Caco-2 (cell line): ENCODE data around the gene PPP6R2. TPM values are rescaled to one million over a fixed set of nuclear protein-coding genes. Genes with fewer than 3 reads are reported as not detected.
A peak's percentile ranks its signal among the peaks of the same experiment; 100 is the strongest.

Experiments used
- BruUV-seq: library from RNA; stranded (reverse); fragments of 400-500 nt; replicated peaks from 2 replicates; lab custom pipeline; 2021; lab: Mats Ljungman, UMichigan
- CTCF ChIA-PET: fragments of 300-600 bp; sonication (Branson Sonifier 250); formaldehyde crosslinking; loops from one replicate; lab custom pipeline; 2022; ENCODE audit warnings: antibody characterized with exemption; lab: Charles Lee
- POLR2A ChIA-PET: fragments of 300-600 bp; sonication (Branson Sonifier 250); formaldehyde crosslinking; loops from one replicate; lab custom pipeline; 2022; ENCODE audit warnings: antibody characterized with exemption; lab: Charles Lee
- DNase-seq, 2 experiments: peaks; one replicate each; pipeline versions ENCODE4 v3.0.0 to v3.0.0-alpha.2; 2020 to 2022
- H3K27me3 ChIP-seq: replicated peaks from 2 replicates; pipeline ENCODE4 v1.6.0; 2011; ENCODE audit warnings: low read length; ENCODE audit not compliant: control insufficient read depth, insufficient read depth
- H3K36me3 ChIP-seq: 2 replicates; pipeline ENCODE4 v1.5.1; 2011; ENCODE audit warnings: low read length; ENCODE audit not compliant: control insufficient read depth, insufficient read depth
- H3K4me1 ChIP-seq: fragments of 250-450 bp; sonication (Bioruptor Pico); 2 replicates; pipeline ENCODE4 v1.5.1; 2020; ENCODE audit warnings: mild to moderate bottlenecking
- H3K4me3 ChIP-seq: 2 replicates; pipeline ENCODE4 v1.5.1; 2011; ENCODE audit warnings: low read depth, mild to moderate bottlenecking, control low read depth, low read length
- H3K9me3 ChIP-seq: fragments of 250-450 bp; sonication (Bioruptor Pico); 2 replicates; pipeline ENCODE4 v1.5.1; 2020; ENCODE audit warnings: mild to moderate bottlenecking, moderate library complexity
- H3K27ac Mint-ChIP-seq: one replicate; pipeline ENCODE4 v1.8.0; 2022; ENCODE audit warnings: mixed read lengths; ENCODE audit not compliant: unreplicated experiment
- H3K27me3 Mint-ChIP-seq: one replicate; pipeline ENCODE4 v1.8.0; 2022; ENCODE audit warnings: mixed read lengths; ENCODE audit not compliant: insufficient read depth, unreplicated experiment
- H3K36me3 Mint-ChIP-seq: one replicate; pipeline ENCODE4 v1.8.0; 2022; ENCODE audit warnings: mild to moderate bottlenecking, mixed read lengths; ENCODE audit not compliant: insufficient read depth, unreplicated experiment
- H3K4me1 Mint-ChIP-seq: one replicate; pipeline ENCODE4 v1.8.0; 2022; ENCODE audit warnings: low read depth, mixed read lengths; ENCODE audit not compliant: unreplicated experiment
- H3K4me3 Mint-ChIP-seq: one replicate; pipeline ENCODE4 v1.8.0; 2022; ENCODE audit warnings: mild to moderate bottlenecking, moderate library complexity, mixed read lengths; ENCODE audit not compliant: unreplicated experiment
- H3K9me3 Mint-ChIP-seq: one replicate; pipeline ENCODE4 v1.8.0; 2022; ENCODE audit warnings: mixed read lengths; ENCODE audit not compliant: unreplicated experiment
- intact Hi-C: fragments of 100-400 bp; cut with micrococcal nuclease; formaldehyde crosslinking; loops from one replicate; pipeline ENCODE4 v1.10.0; 2022; ENCODE audit not compliant: unreplicated experiment
- total RNA-seq: library from RNA; stranded (reverse); gene quantifications from 2 replicates; pipeline ENCODE4 v1.2.3, GENCODE V29; 2022
- TF ChIP-seq, protein P1 (sequence below), 2 experiments: fragments of 200-600 bp in 1 of 2; IDR thresholded peaks; 1 replicate in 1 of 2; 2 replicates in 1 of 2; pipeline versions ENCODE4 v1.5.1 to v1.8.0; 2011 to 2022; ENCODE audit warnings: antibody characterized with exemption in 1 of 2, control low read depth in 1 of 2, inconsistent platforms in 1 of 2, low read depth in 1 of 2, low read length in 1 of 2, mild to moderate bottlenecking in 1 of 2, moderate library complexity in 1 of 2; ENCODE audit not compliant: insufficient read depth in 1 of 2, severe bottlenecking in 1 of 2, unreplicated experiment in 1 of 2

Gene PPP6R2
- total RNA-seq, 1 experiment from 2014 or later, result 60.7 TPM

GRCh38 chr22:50294319-50294656, 48.8 kb upstream of the PPP6R2 start:
- no peak for DNase-seq
- TSS peak; percentile 70 for BruUV-seq
- intact Hi-C loops, result no loop called here
- H3K27me3 Mint-ChIP-seq, result no peaks in the 10 kb centered on the region
- H3K4me1 Mint-ChIP-seq, result peaks cover 16% of the 10 kb centered on the region
- H3K9me3 Mint-ChIP-seq, result no peaks in the 10 kb centered on the region
- POLR2A ChIA-PET, result interaction anchor here (0.6 to 1.9 kb wide), 5 partner anchors 10 to 238 kb away, joined by 3 to 25 read pairs (median 7); partner anchors contain the start of genes DENND6B and PLXNB2
- H3K9me3 ChIP-seq, result no peaks in the 10 kb centered on the region
- H3K4me3 ChIP-seq, result no peak overlapping the region
- TF ChIP-seq, protein P1, sequence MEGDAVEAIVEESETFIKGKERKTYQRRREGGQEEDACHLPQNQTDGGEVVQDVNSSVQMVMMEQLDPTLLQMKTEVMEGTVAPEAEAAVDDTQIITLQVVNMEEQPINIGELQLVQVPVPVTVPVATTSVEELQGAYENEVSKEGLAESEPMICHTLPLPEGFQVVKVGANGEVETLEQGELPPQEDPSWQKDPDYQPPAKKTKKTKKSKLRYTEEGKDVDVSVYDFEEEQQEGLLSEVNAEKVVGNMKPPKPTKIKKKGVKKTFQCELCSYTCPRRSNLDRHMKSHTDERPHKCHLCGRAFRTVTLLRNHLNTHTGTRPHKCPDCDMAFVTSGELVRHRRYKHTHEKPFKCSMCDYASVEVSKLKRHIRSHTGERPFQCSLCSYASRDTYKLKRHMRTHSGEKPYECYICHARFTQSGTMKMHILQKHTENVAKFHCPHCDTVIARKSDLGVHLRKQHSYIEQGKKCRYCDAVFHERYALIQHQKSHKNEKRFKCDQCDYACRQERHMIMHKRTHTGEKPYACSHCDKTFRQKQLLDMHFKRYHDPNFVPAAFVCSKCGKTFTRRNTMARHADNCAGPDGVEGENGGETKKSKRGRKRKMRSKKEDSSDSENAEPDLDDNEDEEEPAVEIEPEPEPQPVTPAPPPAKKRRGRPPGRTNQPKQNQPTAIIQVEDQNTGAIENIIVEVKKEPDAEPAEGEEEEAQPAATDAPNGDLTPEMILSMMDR (IDR thresholded peaks at IDR 0.05; ENCODE audit: insufficient read depth in 1 of 2, low read depth in 1 of 2, low read length in 1 of 2, severe bottlenecking in 1 of 2, unreplicated experiment in 1 of 2), result no peak
- peak overlapping the region; percentile 88 for H3K27ac Mint-ChIP-seq
- H3K4me3 Mint-ChIP-seq, result peak overlapping the region; percentile 75
- no peaks in the 10 kb centered on the region for H3K27me3 ChIP-seq
- peaks cover 7% of the 10 kb centered on the region for H3K36me3 ChIP-seq
- CTCF ChIA-PET, result interaction anchor here (0.7 to 1.5 kb wide), 8 partner anchors 10 to 231 kb away, joined by 3 to 13 read pairs (median 4); partner anchors contain the start of genes DENND6B, NCAPH2 and SCO2
- H3K36me3 Mint-ChIP-seq, result peaks cover 14% of the 10 kb centered on the region
- H3K4me1 ChIP-seq, result peaks cover 48% of the 10 kb centered on the region

- H3K9me3 Mint-ChIP-seq, result no peaks in the 10 kb centered on the region
- Histone ChIP-seq H3K9me3 (no peaks in the 10 kb centered on the region), H3K4me3 (no peak overlapping the region), H3K27me3 (no peaks in the 10 kb centered on the region), H3K4me1 (peaks cover 52% of the 10 kb centered on the region), H3K36me3 (peaks cover 3% of the 10 kb centered on the region)
- no TSS peak for BruUV-seq
- no peak overlapping the region for H3K4me3 Mint-ChIP-seq
- peak overlapping the region; percentile 18 for H3K27ac Mint-ChIP-seq
- H3K4me1 Mint-ChIP-seq, result peaks cover 16% of the 10 kb centered on the region
- ChIA-PET CTCF (interaction anchor here (0.6 to 1.0 kb wide), 2 partner anchors 30 to 229 kb away, joined by 4 to 8 read pairs; partner anchors contain the start of genes DENND6B and SCO2), POLR2A (no interaction called here)
- H3K27me3 Mint-ChIP-seq, result no peaks in the 10 kb centered on the region
- intact Hi-C loops, result no loop called here
- DNase-seq, result no peak
- TF ChIP-seq, protein P1 (IDR thresholded peaks at IDR 0.05; ENCODE audit: insufficient read depth in 1 of 2, low read depth in 1 of 2, low read length in 1 of 2, severe bottlenecking in 1 of 2, unreplicated experiment in 1 of 2), result no peak
- H3K36me3 Mint-ChIP-seq, result peaks cover 9% of the 10 kb centered on the region
Observed at GRCh38 chr22:50296658-50297490, 46.3 kb upstream of the PPP6R2 start.

DNA sequence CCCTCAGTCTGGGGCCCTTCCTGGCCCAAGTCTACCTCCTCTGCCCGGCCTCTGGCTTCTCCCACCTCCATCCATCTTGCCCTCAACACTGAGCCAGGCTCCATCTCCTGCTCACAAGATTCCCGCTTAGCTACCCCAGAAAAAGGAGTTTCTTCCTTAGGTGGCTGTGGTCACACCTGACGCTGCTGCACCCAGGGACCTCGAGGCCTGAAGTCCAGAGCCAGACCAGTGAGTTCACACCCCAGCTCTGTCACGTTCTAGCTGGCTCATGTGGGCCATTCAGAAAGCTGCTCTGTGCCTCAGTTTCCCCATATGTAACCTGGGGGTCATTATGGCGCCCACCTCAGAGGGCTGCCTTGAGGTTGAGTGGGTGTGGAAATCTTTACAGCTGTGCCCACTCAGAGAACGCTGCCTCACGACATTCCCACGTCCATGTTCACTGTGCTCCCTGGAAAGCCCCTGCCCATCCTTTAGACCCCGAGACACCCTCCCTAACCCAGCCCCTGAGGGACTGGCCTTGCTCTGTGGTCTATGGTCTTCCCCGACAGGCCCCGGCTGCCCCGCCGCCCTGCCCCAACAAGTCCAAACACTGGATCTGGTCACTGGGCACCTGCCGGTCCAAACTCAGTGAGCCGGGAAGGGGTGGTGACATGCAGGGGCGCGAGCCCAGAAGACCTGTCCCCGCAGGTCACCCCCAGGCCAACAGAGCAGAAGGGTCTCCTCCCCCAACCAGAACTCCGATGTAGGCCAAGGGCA, 45.4 kb upstream of the PPP6R2 start:
- Histone ChIP-seq H3K36me3 (peaks cover 3% of the 10 kb centered on the region), H3K9me3 (no peaks in the 10 kb centered on the region), H3K4me3 (no peak overlapping the region), H3K4me1 (peaks cover 52% of the 10 kb centered on the region), H3K27me3 (no peaks in the 10 kb centered on the region)
- Mint-ChIP-seq H3K4me3 (peak overlapping the region; percentile 40), H3K9me3 (no peaks in the 10 kb centered on the region), H3K27me3 (no peaks in the 10 kb centered on the region), H3K27ac (peak overlapping the region; percentile 18), H3K4me1 (peaks cover 11% of the 10 kb centered on the region), H3K36me3 (peaks cover 4% of the 10 kb centered on the region)
- ChIA-PET CTCF (interaction anchor here (0.6 to 1.0 kb wide), 2 partner anchors 29 to 228 kb away, joined by 4 to 8 read pairs; partner anchors contain the start of genes DENND6B and SCO2), POLR2A (no interaction called here)
- TF ChIP-seq, protein P1 (IDR thresholded peaks at IDR 0.05; ENCODE audit: insufficient read depth in 1 of 2, low read depth in 1 of 2, low read length in 1 of 2, severe bottlenecking in 1 of 2, unreplicated experiment in 1 of 2), result no peak
- DNase-seq, result no peak
- intact Hi-C loops, result no loop called here
- no TSS peak for BruUV-seq
